Brain pericyte (primary cell): ENCODE measurements around the gene ZNF429.
"Not testable (repeated sequence)": the region's sequence is repeated elsewhere in the genome, so short reads cannot be mapped to it uniquely, and the experiment has no call there.

Experiments
- DNase-seq: peaks from one replicate; pipeline ENCODE4 v3.0.0-alpha.2; 2012; ENCODE audit warnings: low read depth, low spot score

Gene ZNF429

GRCh38 chr19:21590867-21591266, 85.5 kb downstream of the ZNF429 start:
- no peak for DNase-seq

GRCh38 chr19:21593008-21593481, 87.6 kb downstream of the ZNF429 start:
- DNase-seq = no peak

GRCh38 chr19:21593502-21593901, 88.1 kb downstream of the ZNF429 start:
- no peak for DNase-seq

GRCh38 chr19:21593934-21594820, 88.8 kb downstream of the ZNF429 start:
- DNase-seq = no peak

GRCh38 chr19:21595185-21595584, 89.8 kb downstream of the ZNF429 start:
- no peak for DNase-seq

GRCh38 chr19:21602082-21602658, 96.8 kb downstream of the ZNF429 start:
- no peak for DNase-seq

GRCh38 chr19:21602659-21603430, 97.4 kb downstream of the ZNF429 start:
- not testable (repeated sequence) for DNase-seq

GRCh38 chr19:21603431-21604231, 98.2 kb downstream of the ZNF429 start:
- DNase-seq = no peak

GRCh38 chr19:21604351-21604926, 99.0 kb downstream of the ZNF429 start:
- DNase-seq = no peak
